Suppressor macrophage treated with lipopolysaccharide for 1 hour (primary cell): Measurements from ENCODE around the gene FRS3.

Experiments
- DNase-seq, 3 donors: peaks; one replicate each; pipeline ENCODE4 v3.0.0-alpha.2; 2020 to 2022

Gene FRS3

GRCh38 chr6:41727705-41728072, 52.0 kb downstream of the FRS3 start:
- no peak for DNase-seq

- no peak for DNase-seq
These were observed 52.8 kb downstream of the FRS3 start for GRCh38 chr6:41726876-41727275.

GRCh38 chr6:41724586-41725501, 54.9 kb downstream of the FRS3 start:
- no peak for DNase-seq

DNA sequence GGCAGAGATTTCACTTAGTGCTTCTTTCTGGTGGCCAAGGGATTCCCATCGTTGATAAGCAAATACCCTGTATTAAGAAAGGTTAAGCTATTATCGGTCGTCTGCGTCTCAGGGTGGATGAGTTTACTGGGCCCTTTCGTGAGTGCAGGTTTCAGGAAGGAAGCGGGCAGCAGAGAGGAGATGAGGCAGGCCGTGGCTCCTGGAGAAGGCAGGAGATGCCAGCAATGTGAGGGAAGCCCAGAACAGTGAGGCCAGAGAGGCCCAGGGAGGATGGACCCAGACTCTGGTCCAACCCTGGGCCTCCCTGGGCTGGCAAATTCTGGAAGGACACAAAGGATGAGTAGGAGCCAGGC, 55.5 kb downstream of the FRS3 start:
- DNase-seq = no peak

DNA sequence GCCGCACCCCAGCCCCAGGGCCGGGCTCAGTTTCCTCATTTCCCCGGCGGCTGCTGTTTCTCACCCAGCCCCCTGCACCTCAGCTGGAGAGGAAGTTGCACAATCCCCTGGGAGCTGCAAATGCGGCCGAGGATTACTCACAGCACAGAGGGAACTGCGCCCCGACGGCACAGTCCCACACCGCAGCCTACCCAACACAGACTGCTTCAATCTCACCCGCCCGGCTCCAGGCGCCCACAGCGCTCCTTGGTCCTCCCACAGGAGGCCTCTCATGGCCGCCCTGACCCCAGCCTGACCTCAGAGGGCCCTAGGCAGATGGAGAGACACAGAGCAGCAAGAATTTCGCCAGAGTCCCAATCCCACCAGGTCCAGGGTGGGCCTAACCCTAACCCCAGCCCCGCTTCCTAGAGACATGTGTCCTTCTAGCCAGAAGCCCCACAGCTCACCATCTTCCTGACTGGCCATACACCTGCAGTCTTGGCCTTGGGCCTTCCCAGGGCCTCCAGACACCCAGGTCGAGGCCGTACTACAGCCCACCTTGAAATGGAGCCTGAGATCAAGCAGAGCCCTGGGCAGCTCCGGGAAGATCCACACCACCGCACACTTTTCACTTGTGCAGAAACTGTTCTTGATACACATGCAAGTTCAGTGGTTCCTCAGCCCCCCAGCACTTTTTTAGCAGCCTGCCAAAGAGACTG, 56.0 kb downstream of the FRS3 start:
- peak; percentile 95 to 97 (median 96) for DNase-seq

- no peak for DNase-seq
These were observed 56.7 kb downstream of the FRS3 start for GRCh38 chr6:41722969-41723529.

- DNase-seq = no peak
These were observed 58.3 kb downstream of the FRS3 start for GRCh38 chr6:41721414-41721813.

GRCh38 chr6:41720783-41721182, 58.9 kb downstream of the FRS3 start:
- no peak for DNase-seq

DNA sequence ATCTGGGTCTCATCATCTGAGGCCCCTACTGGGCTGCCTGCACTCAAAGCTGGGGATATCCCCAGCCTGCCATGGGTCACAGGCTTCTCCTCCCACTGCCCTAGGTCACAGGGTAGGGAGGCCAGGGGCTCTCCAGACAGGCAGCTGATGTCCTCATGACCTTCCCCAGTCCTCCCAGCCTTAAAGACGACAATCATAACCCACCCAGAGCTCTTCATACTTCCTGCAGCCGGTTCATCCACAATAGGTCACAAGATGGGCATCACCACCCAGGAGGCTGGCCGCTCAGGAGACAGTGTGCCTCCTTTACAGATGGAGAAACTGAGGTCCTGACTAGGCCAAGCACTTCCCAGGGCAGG, 59.5 kb downstream of the FRS3 start:
- DNase-seq = peak; percentile 83 to 92 (median 90)
